Measurements from ENCODE around the gene IFNGR1.
"Not testable (repeated sequence)": the region's sequence is repeated elsewhere in the genome, so short reads cannot be mapped to it uniquely, and the experiment has no call there.

The IFNGR1 gene

DNA sequence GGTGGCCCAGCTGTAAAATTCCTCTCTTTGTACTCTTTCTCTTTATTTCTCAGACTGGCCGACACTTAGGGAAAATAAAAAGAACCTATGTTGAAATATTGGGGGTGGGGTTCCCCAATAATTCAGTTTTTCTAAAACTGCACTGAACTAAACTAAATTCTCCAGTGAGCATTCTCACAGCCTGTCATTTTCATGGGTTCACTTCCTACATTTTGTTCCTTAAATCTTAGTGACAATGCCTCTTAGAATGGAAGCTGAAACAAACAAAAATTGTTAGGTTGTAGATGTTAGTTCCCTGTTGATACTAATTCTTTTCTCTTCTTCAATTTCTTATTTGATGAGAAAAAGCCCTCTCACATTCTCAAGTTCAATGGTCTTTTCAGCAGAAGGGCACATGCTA is 35.8 kb upstream of the IFNGR1 start:
- no peak for DNase-seq
- Histone ChIP-seq H3K27me3 (no peaks in the 10 kb centered on the region; the same call in 1 of the 2 replicates), H3K36me3 (no peaks in the 10 kb centered on the region), H3K9me3 (no peaks in the 10 kb centered on the region), H3K4me1 (no peaks in the 10 kb centered on the region), H3K4me3 (ENCODE audit: low read depth, low read length) (no peak overlapping the region)
- TF ChIP-seq, protein P1, sequence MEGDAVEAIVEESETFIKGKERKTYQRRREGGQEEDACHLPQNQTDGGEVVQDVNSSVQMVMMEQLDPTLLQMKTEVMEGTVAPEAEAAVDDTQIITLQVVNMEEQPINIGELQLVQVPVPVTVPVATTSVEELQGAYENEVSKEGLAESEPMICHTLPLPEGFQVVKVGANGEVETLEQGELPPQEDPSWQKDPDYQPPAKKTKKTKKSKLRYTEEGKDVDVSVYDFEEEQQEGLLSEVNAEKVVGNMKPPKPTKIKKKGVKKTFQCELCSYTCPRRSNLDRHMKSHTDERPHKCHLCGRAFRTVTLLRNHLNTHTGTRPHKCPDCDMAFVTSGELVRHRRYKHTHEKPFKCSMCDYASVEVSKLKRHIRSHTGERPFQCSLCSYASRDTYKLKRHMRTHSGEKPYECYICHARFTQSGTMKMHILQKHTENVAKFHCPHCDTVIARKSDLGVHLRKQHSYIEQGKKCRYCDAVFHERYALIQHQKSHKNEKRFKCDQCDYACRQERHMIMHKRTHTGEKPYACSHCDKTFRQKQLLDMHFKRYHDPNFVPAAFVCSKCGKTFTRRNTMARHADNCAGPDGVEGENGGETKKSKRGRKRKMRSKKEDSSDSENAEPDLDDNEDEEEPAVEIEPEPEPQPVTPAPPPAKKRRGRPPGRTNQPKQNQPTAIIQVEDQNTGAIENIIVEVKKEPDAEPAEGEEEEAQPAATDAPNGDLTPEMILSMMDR (IDR thresholded peaks at IDR 0.05; ENCODE audit: low read depth, low read length) = no peak

- H3K4me1 ChIP-seq; H3K27me3 ChIP-seq; H3K4me3 ChIP-seq (ENCODE audit: low read depth, low read length); H3K36me3 ChIP-seq; H3K9me3 ChIP-seq; DNase-seq: not testable (repeated sequence)
Observed at GRCh38 chr6:137254430-137254829, 35.2 kb upstream of the IFNGR1 start.

GRCh38 chr6:137248702-137249101 is 29.5 kb upstream of the IFNGR1 start:
- no peak for DNase-seq
- no peaks in the 10 kb centered on the region for H3K9me3 ChIP-seq
- H3K4me1 ChIP-seq = no peaks in the 10 kb centered on the region
- TF ChIP-seq, protein P1 (IDR thresholded peaks at IDR 0.05; ENCODE audit: low read depth, low read length) = no peak
- no peaks in the 10 kb centered on the region for H3K36me3 ChIP-seq
- H3K27me3 ChIP-seq = no peaks in the 10 kb centered on the region; the same call in 1 of the 2 replicates
- H3K4me3 ChIP-seq (ENCODE audit: low read depth, low read length) = no peak overlapping the region

DNA sequence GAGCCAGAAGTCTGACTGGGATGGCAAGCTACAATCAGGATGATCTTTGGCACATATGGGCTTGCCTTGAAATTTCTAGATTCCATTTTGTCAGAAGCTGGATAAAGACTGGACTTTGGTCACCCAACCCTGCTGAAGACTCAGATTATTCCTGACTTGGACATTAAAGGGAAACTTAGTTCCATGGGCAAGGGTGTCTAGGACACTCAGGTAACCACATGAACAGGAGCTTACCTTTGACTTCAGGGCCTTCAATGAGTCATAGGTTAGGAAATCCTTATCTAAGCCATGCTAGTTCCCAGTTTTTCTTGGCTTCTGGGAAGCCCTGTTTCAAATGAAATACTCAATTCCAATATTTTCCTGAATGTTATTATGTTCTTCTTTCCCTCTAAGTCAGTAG is 28.5 kb upstream of the IFNGR1 start:
- H3K36me3 ChIP-seq = no peaks in the 10 kb centered on the region
- TF ChIP-seq, protein P1 (IDR thresholded peaks at IDR 0.05; ENCODE audit: low read depth, low read length) = no peak
- H3K4me1 ChIP-seq = no peaks in the 10 kb centered on the region
- no peaks in the 10 kb centered on the region; the same call in 1 of the 2 replicates for H3K27me3 ChIP-seq
- DNase-seq = no peak
- H3K9me3 ChIP-seq = no peaks in the 10 kb centered on the region
- no peak overlapping the region for H3K4me3 ChIP-seq (ENCODE audit: low read depth, low read length)

- no peak for DNase-seq
- no peaks in the 10 kb centered on the region for H3K4me1 ChIP-seq
- H3K4me3 ChIP-seq (ENCODE audit: low read depth, low read length) = no peak overlapping the region
Observed at GRCh38 chr6:137246791-137247202, 27.6 kb upstream of the IFNGR1 start.

DNA sequence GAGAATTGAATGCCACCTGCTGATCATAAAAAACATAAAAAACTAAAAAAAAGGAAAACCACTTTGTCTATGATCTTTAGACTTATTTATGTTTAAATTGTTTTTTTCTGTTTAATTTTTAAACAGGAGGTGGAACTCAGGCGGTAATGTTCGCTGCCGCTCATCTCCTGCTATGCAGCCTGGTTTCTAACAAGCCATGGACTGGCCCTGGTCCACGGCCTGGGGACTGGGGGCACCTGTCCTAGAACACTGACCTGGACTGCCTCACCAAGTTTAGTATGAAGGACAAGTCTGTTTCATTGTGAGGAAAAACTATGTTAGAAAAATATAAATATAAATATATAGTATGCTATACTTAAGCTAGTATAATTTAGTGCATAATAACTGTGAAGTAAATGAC is 27.0 kb upstream of the IFNGR1 start:
- Histone ChIP-seq H3K9me3 (no peaks in the 10 kb centered on the region), H3K4me3 (ENCODE audit: low read depth, low read length) (no peak overlapping the region), H3K36me3 (no peaks in the 10 kb centered on the region), H3K4me1 (no peaks in the 10 kb centered on the region), H3K27me3 (no peaks in the 10 kb centered on the region; the same call in 1 of the 2 replicates)
- no peak for DNase-seq
- TF ChIP-seq, protein P1 (IDR thresholded peaks at IDR 0.05; ENCODE audit: low read depth, low read length) = no peak

More at GRCh38 chr6:137246791-137247202, 27.6 kb upstream of the IFNGR1 start:
- Histone ChIP-seq H3K27me3 (no peaks in the 10 kb centered on the region; the same call in 1 of the 2 replicates), H3K9me3 (no peaks in the 10 kb centered on the region), H3K36me3 (no peaks in the 10 kb centered on the region)
- TF ChIP-seq, protein P1 (IDR thresholded peaks at IDR 0.05; ENCODE audit: low read depth, low read length) = no peak
